Lower leg skin (tissue), 4 donors: Measurements from ENCODE around the gene DRAXIN. TPM values are rescaled to one million over a fixed set of nuclear protein-coding genes. Genes with fewer than 3 reads are reported as not detected.

Experiments used
- DNase-seq, 2 donors: peaks; one replicate each; pipeline ENCODE4 v3.0.0-alpha.2; 2019; ENCODE audit warnings: low spot score in 2 of 2
- H3K4me3 ChIP-seq: fragments of 200-600 bp; sonication (generic); 2 replicates; pipeline ENCODE4 v1.5.1; 2017; ENCODE audit warnings: mild to moderate bottlenecking, low read depth; ENCODE audit not compliant: poor library complexity, severe bottlenecking
- CTCF ChIP-seq, 3 donors: fragments of 450-650 bp; IDR thresholded peaks; one replicate each; pipeline ENCODE4 v1.5.1; 2016; ENCODE audit warnings: antibody characterized with exemption in 3 of 3, mild to moderate bottlenecking in 3 of 3, moderate library complexity in 2 of 3
- POLR2A ChIP-seq, 2 donors: fragments of 450-650 bp; IDR thresholded peaks; one replicate each; pipeline ENCODE4 v1.6.1; 2016 to 2017; ENCODE audit warnings: antibody characterized with exemption in 2 of 2, mild to moderate bottlenecking in 1 of 2, moderate library complexity in 1 of 2
- WGBS, 2 donors: methylation state at CpG; one replicate each; pipeline ENCODE4 v1.1.5; 2018; 5-methylcytosine and 5-hydroxymethylcytosine counted together
- intact Hi-C: fragments of 100-400 bp; cut with DNase I; formaldehyde crosslinking; loops from one replicate; pipeline ENCODE4 v1.15.0; 2023; ENCODE audit warnings: low total_unique reads
- total RNA-seq, 4 donors: library from RNA; depleted of rRNA; stranded (reverse); fragments of >200 nt; gene quantifications; one replicate each; pipeline ENCODE4 v1.1.0, GENCODE V29; 2016

Gene DRAXIN
- total RNA-seq, 4 donors from 2014 or later, result 0.15 to 0.52 (median 0.36) TPM; not detected in 1

- no peak overlapping the region for H3K4me3 ChIP-seq
- 71 to 85% methylated on average over 11 of the region's 11 CpGs for WGBS, 2 donors
- no peak for TF ChIP-seq CTCF (IDR thresholded peaks at IDR 0.05)
- no peak for TF ChIP-seq POLR2A (IDR thresholded peaks at IDR 0.05)
- intact Hi-C loops, result no loop called here
- no peak for DNase-seq
These were observed 17.2 kb downstream of the DRAXIN start for GRCh38 chr1:11708554-11709350.

GRCh38 chr1:11711490-11711889, 20.0 kb downstream of the DRAXIN start:
- 94 to 100% methylated on average over 5 of the region's 5 CpGs for WGBS, 2 donors
- intact Hi-C loops, result no loop called here
- H3K4me3 ChIP-seq, result no peak overlapping the region
- no peak for TF ChIP-seq CTCF (IDR thresholded peaks at IDR 0.05)
- no peak for TF ChIP-seq POLR2A (IDR thresholded peaks at IDR 0.05)
- no peak for DNase-seq

GRCh38 chr1:11712285-11712684, 20.8 kb downstream of the DRAXIN start:
- intact Hi-C loops, result no loop called here
- no peak for DNase-seq
- 87 to 90% methylated on average over 8 of the region's 8 CpGs for WGBS, 2 donors
- H3K4me3 ChIP-seq, result no peak overlapping the region
- TF ChIP-seq POLR2A (IDR thresholded peaks at IDR 0.05), result no peak
- no peak for TF ChIP-seq CTCF (IDR thresholded peaks at IDR 0.05)

- intact Hi-C loops, result no loop called here
- H3K4me3 ChIP-seq, result no peak overlapping the region
- no peak for TF ChIP-seq POLR2A (IDR thresholded peaks at IDR 0.05)
- TF ChIP-seq CTCF (IDR thresholded peaks at IDR 0.05), result no peak
- WGBS, 2 donors, result 84% methylated on average over 11 of the region's 11 CpGs
- no peak for DNase-seq
These were observed 21.6 kb downstream of the DRAXIN start for GRCh38 chr1:11713095-11713494.

GRCh38 chr1:11714831-11715575, 23.5 kb downstream of the DRAXIN start:
- H3K4me3 ChIP-seq, result no peak overlapping the region
- WGBS, 2 donors, result 60 to 63% methylated on average over 23 to 24 of the region's 24 CpGs
- intact Hi-C loops, result loop anchor here (5.0 kb wide), 1 partner anchor 53 kb away; the partner anchor contains the start of gene FBXO6
- DNase-seq, result no peak
- TF ChIP-seq CTCF (IDR thresholded peaks at IDR 0.05) (no peak), POLR2A (IDR thresholded peaks at IDR 0.05) (no peak)
